ENCODE measurements around the gene ZCWPW2. TPM values are rescaled to one million over a fixed set of nuclear protein-coding genes. Genes with fewer than 3 reads are reported as not detected.

ZCWPW2 gene
- total and polyA plus RNA-seq, 10 donors, result 0.34 to 0.76 (median 0.37) TPM; not detected in 3

DNA sequence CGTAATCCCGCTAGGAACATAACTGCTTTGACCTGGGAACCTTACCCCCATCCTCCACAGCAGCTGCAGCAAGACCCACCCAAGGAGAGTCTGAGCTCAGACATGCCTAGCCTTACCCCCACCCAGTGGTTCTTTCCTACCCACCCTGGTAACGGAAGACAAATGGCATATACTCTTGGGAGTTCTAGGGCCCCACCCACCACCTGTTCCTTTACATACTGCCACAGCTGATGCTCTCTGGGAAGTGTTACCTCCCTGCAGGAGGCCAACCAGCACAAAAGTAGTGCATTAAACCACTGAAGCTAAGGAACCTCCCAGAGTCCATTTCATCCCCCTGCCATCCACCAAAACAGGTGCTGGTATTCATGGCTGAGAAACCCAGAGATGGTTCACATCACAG is 50.7 kb downstream of the ZCWPW2 start:
- no peak overlapping the region for H3K27ac ChIP-seq
- 87 to 100% (median 96%) methylated on average over 3 of the region's 3 CpGs for WGBS, 5 donors
- no peaks in the 10 kb centered on the region for H3K4me1 ChIP-seq
- peaks cover 0 to 100% (median 86%) of the 10 kb centered on the region in 8 donors for H3K9me3 ChIP-seq
- TF ChIP-seq, protein P1, sequence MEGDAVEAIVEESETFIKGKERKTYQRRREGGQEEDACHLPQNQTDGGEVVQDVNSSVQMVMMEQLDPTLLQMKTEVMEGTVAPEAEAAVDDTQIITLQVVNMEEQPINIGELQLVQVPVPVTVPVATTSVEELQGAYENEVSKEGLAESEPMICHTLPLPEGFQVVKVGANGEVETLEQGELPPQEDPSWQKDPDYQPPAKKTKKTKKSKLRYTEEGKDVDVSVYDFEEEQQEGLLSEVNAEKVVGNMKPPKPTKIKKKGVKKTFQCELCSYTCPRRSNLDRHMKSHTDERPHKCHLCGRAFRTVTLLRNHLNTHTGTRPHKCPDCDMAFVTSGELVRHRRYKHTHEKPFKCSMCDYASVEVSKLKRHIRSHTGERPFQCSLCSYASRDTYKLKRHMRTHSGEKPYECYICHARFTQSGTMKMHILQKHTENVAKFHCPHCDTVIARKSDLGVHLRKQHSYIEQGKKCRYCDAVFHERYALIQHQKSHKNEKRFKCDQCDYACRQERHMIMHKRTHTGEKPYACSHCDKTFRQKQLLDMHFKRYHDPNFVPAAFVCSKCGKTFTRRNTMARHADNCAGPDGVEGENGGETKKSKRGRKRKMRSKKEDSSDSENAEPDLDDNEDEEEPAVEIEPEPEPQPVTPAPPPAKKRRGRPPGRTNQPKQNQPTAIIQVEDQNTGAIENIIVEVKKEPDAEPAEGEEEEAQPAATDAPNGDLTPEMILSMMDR (IDR thresholded peaks at IDR 0.05 in 8 of 11, conservative IDR thresholded peaks at IDR 0.05 in 3 of 11), result no peak
- TF ChIP-seq POLR2AphosphoS5 (IDR thresholded peaks at IDR 0.05) (no peak), POLR2A (IDR thresholded peaks at IDR 0.05) (no peak)
- DNase-seq, result no peak
- intact Hi-C loops (cut with DNase I; ENCODE audit: low total_unique reads), result no loop called here
- no peaks in the 10 kb centered on the region for H3K27me3 ChIP-seq (replicated peaks in 1 of 7)
- no peaks in the 10 kb centered on the region for H3K36me3 ChIP-seq
- no peak overlapping the region for H3K4me3 ChIP-seq

DNA sequence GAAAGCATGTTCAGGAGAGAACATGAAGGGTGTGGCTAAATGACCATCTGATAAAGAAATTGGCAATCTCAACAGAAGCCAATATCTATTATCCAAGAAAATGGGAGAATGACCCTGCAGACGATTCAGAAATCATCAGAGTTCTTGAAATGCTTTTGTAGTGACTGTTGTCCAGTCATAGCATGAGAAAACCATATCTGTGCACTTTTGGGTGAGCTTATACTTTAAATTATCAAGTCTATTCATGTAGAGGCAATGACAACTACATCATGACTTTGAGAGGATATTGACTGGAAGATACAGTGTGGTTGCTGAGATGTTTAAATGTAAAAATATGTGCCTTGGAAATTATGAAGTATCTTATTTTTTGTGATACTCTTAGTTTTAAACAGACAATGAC is 57.7 kb downstream of the ZCWPW2 start:
- Histone ChIP-seq H3K9me3 (peaks cover 0 to 51% (median 41%) of the 10 kb centered on the region in 8 donors), H3K36me3 (no peaks in the 10 kb centered on the region), H3K27me3 (replicated peaks in 1 of 7) (no peaks in the 10 kb centered on the region), H3K4me3 (no peak overlapping the region), H3K27ac (no peak overlapping the region), H3K4me1 (no peaks in the 10 kb centered on the region)
- TF ChIP-seq, protein P1 (IDR thresholded peaks at IDR 0.05 in 8 of 11, conservative IDR thresholded peaks at IDR 0.05 in 3 of 11), result no peak
- TF ChIP-seq POLR2A (IDR thresholded peaks at IDR 0.05) (no peak), POLR2AphosphoS5 (IDR thresholded peaks at IDR 0.05) (no peak)
- WGBS, 5 donors, result 52 to 83% (median 76%) methylated on average over 1 of the region's 1 CpG
- DNase-seq, result no peak
- intact Hi-C loops (cut with DNase I; ENCODE audit: low total_unique reads), result no loop called here

DNA sequence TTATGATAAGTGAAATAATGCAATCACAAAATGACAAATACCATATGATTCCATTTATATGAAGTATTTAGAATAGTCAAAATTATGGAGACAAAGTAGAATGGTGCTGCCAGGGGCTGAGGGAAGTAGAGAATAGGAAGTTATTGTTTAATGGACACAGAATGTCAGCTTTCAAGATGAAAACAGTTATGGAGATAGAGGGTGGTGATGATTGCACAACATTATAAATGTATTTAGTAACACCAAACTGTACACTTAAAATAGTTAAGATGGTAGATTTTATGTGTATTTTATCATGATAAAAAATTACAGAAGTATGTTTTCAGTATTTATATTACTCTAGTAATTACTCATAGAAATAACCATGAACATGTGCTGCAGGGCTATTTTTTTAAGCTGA is 100.9 kb downstream of the ZCWPW2 start:
- Histone ChIP-seq H3K27ac (no peak overlapping the region), H3K4me1 (no peaks in the 10 kb centered on the region), H3K36me3 (no peaks in the 10 kb centered on the region), H3K27me3 (replicated peaks in 1 of 7) (no peaks in the 10 kb centered on the region), H3K9me3 (peaks cover 0 to 32% (median 22%) of the 10 kb centered on the region in 8 donors), H3K4me3 (no peak overlapping the region)
- TF ChIP-seq POLR2A (IDR thresholded peaks at IDR 0.05) (no peak), POLR2AphosphoS5 (IDR thresholded peaks at IDR 0.05) (no peak)
- TF ChIP-seq, protein P1 (IDR thresholded peaks at IDR 0.05 in 8 of 11, conservative IDR thresholded peaks at IDR 0.05 in 3 of 11), result no peak
- no peak for DNase-seq
- intact Hi-C loops (cut with DNase I; ENCODE audit: low total_unique reads), result no loop called here

DNA sequence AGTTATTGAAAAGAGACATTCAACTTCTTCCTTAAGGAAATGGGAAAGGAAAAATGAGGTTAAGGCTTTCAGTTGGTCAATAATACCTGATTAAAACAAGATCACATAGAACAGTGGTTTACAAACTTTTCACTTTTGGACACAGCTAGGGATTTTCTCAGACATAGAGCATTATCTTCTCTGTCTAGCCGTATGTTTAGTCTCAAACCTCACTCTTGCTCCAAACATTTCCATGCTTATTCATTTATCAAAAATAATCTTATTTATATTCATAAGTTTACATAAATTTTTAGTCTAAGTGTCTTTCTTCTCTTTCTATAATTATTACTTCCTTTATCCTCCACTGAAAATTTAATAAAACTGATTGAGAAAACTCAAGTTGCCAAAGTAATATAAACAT is 114.3 kb downstream of the ZCWPW2 start:
- intact Hi-C loops (cut with DNase I; ENCODE audit: low total_unique reads), result no loop called here
- H3K4me1 ChIP-seq, result no peaks in the 10 kb centered on the region
- DNase-seq, result no peak
- H3K9me3 ChIP-seq, result peaks cover 0 to 5% (median 0%) of the 10 kb centered on the region in 8 donors
- H3K36me3 ChIP-seq, result no peaks in the 10 kb centered on the region
- 0 to 98% (median 47%) methylated on average over 1 of the region's 1 CpG for WGBS, 5 donors
- no peak overlapping the region for H3K27ac ChIP-seq
- no peak overlapping the region for H3K4me3 ChIP-seq
- TF ChIP-seq, protein P1 (IDR thresholded peaks at IDR 0.05 in 8 of 11, conservative IDR thresholded peaks at IDR 0.05 in 3 of 11), result no peak
- no peak for TF ChIP-seq POLR2A (IDR thresholded peaks at IDR 0.05)
- no peak for TF ChIP-seq POLR2AphosphoS5 (IDR thresholded peaks at IDR 0.05)
- H3K27me3 ChIP-seq (replicated peaks in 1 of 7), result no peaks in the 10 kb centered on the region

Measured in spleen (tissue), 11 donors.